Measurements from ENCODE around the gene SLC35E1. TPM values are rescaled to one million over a fixed set of nuclear protein-coding genes. Genes with fewer than 3 reads are reported as not detected.

Gene SLC35E1
- polyA plus RNA-seq, 1 donor (not counting 4 experiments of a cell fraction or from before 2014, with no cell fraction given), result 30.3 TPM

DNA sequence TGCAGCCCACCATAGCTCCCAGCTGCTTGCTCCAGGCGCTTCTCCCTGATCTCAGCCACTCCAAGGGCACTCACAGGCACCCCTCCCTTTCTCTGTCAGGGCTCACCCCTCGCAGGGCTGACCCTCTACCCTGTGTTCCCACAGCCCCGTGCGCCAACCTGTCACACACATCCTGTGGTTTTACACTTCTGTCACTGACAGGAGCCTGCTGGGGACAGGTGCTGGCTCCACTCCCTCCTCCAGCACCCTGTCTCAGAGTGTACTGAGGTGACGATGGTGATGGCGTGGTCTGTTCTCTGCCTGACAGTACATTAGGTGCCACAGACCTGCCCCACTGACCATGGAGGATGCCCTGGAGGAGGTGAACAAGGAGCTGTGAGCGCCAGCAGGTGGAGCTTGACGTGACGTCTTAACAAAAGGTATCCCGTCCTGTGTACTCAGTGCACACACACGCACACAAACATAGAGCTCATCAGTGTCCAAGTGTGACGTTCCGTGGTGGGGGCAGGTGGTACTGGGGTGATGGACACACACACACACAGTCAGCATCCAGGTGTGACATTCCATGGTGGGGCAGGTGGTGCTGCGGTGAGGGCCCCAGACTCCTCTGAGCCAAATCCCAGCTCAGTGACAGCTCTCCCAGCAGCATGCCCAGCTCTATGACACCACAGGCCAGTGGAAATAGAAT is 55.1 kb downstream of the SLC35E1 start:
- dilution Hi-C loops (cut with MboI; ENCODE audit: extremely low pct_ligation_motif_present, low sequenced_read_pairs), result no loop called here
- peaks cover 37 to 44% of the 10 kb centered on the region in 2 experiments for H3K36me3 ChIP-seq (ENCODE audit: control insufficient read depth in 2 of 2, extremely low read depth in 1 of 2, insufficient read depth in 2 of 2, low read length in 2 of 2)
- H2AFZ ChIP-seq (ENCODE audit: control insufficient read depth, low read length), result no peak overlapping the region

DNA sequence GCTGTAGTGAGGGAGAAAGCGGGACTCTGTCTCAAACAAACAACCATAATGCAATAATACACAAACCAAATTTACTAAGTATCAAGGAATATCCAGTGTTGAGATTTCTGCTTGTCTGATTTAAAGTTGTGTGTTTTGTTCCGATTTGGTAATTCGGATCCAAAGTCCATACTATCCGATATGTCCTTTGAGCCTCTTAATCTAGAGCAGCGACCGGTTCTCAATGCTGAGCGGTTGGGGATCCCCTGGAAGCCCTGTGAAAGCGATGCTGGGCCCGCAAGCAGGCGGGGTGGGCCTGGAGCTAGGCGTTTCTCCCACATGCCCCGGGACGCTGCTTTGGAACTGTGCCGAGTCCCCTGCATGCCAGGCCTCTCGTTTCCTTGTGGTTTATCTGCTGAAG is 55.8 kb downstream of the SLC35E1 start:
- Histone ChIP-seq H4K20me1 (ENCODE audit: control insufficient read depth, extremely low read depth, insufficient read depth, low read length) (no peaks in the 10 kb centered on the region), H3K9ac (ENCODE audit: control insufficient read depth, extremely low read depth, insufficient read depth, low read length) (no peak overlapping the region), H3K9me1 (ENCODE audit: control insufficient read depth, extremely low read depth, insufficient read depth, low read length) (no peaks in the 10 kb centered on the region), H3K4me1 (ENCODE audit: control insufficient read depth, extremely low read depth, insufficient read depth, low read length) (no peaks in the 10 kb centered on the region), H3K9me3 (ENCODE audit: control insufficient read depth, low read depth, low read length) (no peaks in the 10 kb centered on the region), H3K4me2 (ENCODE audit: control insufficient read depth, extremely low read depth, insufficient read depth, low read depth, low read length) (no peak overlapping the region), H2AFZ (ENCODE audit: control insufficient read depth, low read length) (no peak overlapping the region), H3K36me3 (ENCODE audit: control insufficient read depth in 2 of 2, extremely low read depth in 1 of 2, insufficient read depth in 2 of 2, low read length in 2 of 2) (peaks cover 32 to 42% of the 10 kb centered on the region in 2 experiments), H3K27ac (ENCODE audit: control insufficient read depth, insufficient read depth, low read length) (no peak overlapping the region), H3K27me3 (ENCODE audit: control insufficient read depth, extremely low read depth, insufficient read depth, low read length) (no peaks in the 10 kb centered on the region), H3K79me2 (ENCODE audit: control insufficient read depth, insufficient read depth, low read length) (no peaks in the 10 kb centered on the region), H3K4me3 (ENCODE audit: control insufficient read depth in 2 of 3, extremely low read depth in 1 of 3, insufficient read depth in 2 of 3, low read depth in 1 of 3, low read length in 3 of 3) (no peak overlapping the region)
- no peak for DNase-seq (ENCODE audit: low read depth, low spot score)
- no peak for FAIRE-seq
- TF ChIP-seq, protein P1, sequence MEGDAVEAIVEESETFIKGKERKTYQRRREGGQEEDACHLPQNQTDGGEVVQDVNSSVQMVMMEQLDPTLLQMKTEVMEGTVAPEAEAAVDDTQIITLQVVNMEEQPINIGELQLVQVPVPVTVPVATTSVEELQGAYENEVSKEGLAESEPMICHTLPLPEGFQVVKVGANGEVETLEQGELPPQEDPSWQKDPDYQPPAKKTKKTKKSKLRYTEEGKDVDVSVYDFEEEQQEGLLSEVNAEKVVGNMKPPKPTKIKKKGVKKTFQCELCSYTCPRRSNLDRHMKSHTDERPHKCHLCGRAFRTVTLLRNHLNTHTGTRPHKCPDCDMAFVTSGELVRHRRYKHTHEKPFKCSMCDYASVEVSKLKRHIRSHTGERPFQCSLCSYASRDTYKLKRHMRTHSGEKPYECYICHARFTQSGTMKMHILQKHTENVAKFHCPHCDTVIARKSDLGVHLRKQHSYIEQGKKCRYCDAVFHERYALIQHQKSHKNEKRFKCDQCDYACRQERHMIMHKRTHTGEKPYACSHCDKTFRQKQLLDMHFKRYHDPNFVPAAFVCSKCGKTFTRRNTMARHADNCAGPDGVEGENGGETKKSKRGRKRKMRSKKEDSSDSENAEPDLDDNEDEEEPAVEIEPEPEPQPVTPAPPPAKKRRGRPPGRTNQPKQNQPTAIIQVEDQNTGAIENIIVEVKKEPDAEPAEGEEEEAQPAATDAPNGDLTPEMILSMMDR (optimal IDR thresholded peaks at IDR 0.05 in 1 of 3, IDR thresholded peaks at IDR 0.05 in 1 of 3, conservative IDR thresholded peaks at IDR 0.05 in 1 of 3; ENCODE audit: extremely low read depth in 1 of 3, insufficient read depth in 2 of 3, low read length in 3 of 3), result no peak
- TF ChIP-seq EZH2 (IDR thresholded peaks at IDR 0.05; ENCODE audit: low read length), result no peak
- dilution Hi-C loops (cut with MboI; ENCODE audit: extremely low pct_ligation_motif_present, low sequenced_read_pairs), result no loop called here

More for the DNA sequence above, 55.1 kb downstream of the SLC35E1 start:
- Histone ChIP-seq H3K79me2 (ENCODE audit: control insufficient read depth, insufficient read depth, low read length) (no peaks in the 10 kb centered on the region), H3K27ac (ENCODE audit: control insufficient read depth, insufficient read depth, low read length) (no peak overlapping the region), H3K4me2 (ENCODE audit: control insufficient read depth, extremely low read depth, insufficient read depth, low read depth, low read length) (no peak overlapping the region), H3K9me3 (ENCODE audit: control insufficient read depth, low read depth, low read length) (no peaks in the 10 kb centered on the region), H3K4me3 (ENCODE audit: control insufficient read depth in 2 of 3, extremely low read depth in 1 of 3, insufficient read depth in 2 of 3, low read depth in 1 of 3, low read length in 3 of 3) (no peak overlapping the region), H3K4me1 (ENCODE audit: control insufficient read depth, extremely low read depth, insufficient read depth, low read length) (no peaks in the 10 kb centered on the region), H3K9me1 (ENCODE audit: control insufficient read depth, extremely low read depth, insufficient read depth, low read length) (no peaks in the 10 kb centered on the region), H4K20me1 (ENCODE audit: control insufficient read depth, extremely low read depth, insufficient read depth, low read length) (no peaks in the 10 kb centered on the region), H3K27me3 (ENCODE audit: control insufficient read depth, extremely low read depth, insufficient read depth, low read length) (no peaks in the 10 kb centered on the region), H3K9ac (ENCODE audit: control insufficient read depth, extremely low read depth, insufficient read depth, low read length) (no peak overlapping the region)
- DNase-seq (ENCODE audit: low read depth, low spot score), result no peak
- FAIRE-seq, result no peak
- no peak for TF ChIP-seq EZH2 (IDR thresholded peaks at IDR 0.05; ENCODE audit: low read length)
- TF ChIP-seq, protein P1 (optimal IDR thresholded peaks at IDR 0.05 in 1 of 3, IDR thresholded peaks at IDR 0.05 in 1 of 3, conservative IDR thresholded peaks at IDR 0.05 in 1 of 3; ENCODE audit: extremely low read depth in 1 of 3, insufficient read depth in 2 of 3, low read length in 3 of 3), result no peak

All from keratinocyte (primary cell).